DMS 273 (cell line): ENCODE results near the gene FAM162B.
"Not testable (repeated sequence)": the region's sequence is repeated elsewhere in the genome, so short reads cannot be mapped to it uniquely, and the experiment has no call there.

Experiments used
- DNase-seq: peaks from one replicate; lab custom pipeline; 2025; ENCODE audit not compliant: unreplicated experiment; lab: John Stamatoyannopoulos, UW

Gene FAM162B

DNA sequence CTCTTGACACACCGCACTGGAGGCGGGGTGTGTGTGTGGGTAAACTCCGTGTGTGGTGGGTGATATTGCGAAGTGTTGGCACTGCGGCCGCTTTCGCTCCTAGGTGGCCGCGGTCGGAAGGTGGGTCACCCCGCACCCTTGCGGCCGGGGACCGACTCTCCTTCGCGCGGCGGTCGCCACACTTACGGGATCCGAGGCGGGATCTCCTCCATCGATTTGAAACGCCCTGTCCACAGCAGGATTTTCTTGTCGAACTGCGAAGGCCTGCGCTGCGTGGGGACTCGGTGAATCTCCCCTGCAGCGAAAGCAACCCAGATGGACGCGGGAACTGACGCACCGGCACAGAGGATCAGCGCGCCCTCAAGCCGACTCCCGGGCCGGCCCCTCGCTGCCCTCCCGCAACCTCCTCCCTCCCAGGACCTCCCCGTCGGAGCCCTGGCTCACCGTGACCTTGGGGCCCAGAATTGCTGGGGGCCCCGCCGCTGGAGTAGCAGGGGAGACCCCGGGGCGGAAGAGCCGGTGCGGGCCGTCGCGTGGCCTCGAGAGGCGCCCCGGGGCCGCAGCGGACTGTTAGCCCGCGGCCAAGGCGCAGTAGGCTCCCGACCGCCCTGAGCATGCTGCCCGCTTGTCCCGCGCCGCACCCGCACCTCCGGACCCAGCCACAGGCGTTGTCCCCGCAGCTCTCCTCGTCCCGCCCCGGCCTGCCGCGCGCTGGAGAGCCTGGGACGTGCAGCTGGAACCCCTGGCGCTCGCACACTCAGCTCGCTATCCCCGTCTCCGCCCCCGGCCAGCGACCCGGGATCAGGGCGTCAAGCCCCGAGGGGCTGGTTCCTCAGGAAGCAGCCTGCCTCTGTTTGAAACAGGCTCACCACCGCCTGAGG is at the start of gene FAM162B:
FAM162B (minus strand) TSS at position 759 of the 881 bp plus-strand sequence; CDS start at position 616, 143 bp downstream.
- DNase-seq = peak; percentile 69

DNA sequence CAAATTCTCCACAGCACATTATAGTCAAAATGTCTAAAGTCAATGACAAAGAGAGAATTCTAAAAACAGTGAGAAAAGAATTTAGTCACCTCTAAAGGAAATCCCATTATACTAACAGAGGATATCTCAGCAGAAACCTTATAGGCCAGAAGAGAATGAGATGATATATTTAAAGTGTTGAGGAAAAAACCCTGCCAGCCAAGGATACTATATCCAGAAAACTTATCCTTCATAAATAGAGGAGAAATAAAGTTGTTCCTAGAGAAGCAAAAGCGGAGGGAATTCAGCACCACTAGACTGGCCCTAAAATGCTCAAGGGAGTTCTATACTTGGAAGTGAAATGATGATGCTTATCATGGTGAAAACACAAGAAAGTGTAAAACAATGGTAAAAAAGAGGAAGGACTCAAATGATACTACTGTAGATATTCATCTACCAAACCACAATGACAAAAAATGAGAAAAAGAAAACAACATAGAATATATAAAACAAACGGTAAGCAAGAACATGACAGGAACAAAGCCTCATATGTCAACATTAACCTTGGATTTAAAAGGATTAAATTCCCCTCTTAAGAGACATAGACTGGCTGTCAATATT is 46.6 kb upstream of the FAM162B start:
- DNase-seq = no peak

DNA sequence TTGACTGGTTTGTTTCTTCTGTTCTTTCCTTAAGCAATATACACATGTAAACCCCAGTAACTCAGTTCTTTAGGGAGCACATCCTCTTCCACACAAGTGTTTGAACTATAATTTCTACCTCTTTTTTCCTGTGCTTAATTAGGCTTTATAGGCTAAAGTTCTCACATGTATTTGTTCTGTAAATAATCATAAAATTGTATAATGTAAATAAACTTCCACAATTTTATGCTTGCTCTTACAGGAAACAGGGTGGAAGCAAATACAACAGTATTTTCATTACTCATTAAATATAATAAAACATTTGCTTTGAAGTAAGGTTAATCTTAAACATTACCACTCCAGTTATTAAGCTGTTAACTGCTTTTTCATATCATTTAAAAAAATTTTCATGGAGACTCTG is 36.5 kb upstream of the FAM162B start:
- DNase-seq = no peak

DNA sequence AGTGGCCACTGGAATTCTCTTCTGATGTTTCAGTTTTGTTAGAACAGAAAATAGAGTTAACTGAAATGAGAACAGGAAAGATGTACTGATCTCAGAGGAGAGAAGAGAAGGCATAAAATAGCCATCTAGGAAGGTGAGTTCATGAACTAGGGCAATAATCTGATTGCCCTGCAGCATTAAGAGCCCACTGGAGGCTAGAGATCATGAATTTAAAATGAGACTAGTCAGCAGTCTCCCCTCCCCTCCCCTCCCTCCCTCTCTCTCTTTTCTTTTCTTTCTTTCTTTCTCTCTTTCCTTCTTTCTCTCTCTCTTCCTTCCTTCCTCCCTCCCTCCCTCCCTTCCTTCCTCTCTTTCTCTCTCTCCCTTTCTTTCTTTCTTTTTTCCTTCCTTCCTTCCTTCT is 34.4 kb upstream of the FAM162B start:
- no peak for DNase-seq

DNA sequence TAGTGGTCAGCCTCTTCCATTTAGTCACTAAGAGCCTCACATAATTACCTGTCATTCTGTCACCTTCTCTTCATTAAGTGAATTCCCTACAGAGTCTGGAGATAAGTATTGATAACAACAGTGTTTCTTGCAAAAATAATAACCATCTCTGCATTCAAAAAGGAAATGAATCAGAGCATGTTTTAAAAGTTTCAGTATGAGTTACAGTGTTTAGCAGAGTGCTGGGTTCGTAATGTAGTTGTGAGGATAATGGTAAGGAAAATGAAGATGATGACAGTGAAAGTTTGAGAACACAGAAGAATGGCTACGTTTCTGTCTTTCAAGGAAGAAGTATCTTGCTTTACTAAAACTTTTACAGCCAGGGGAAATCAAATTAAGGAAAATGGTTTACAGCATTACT is 32.1 kb upstream of the FAM162B start:
- no peak for DNase-seq

DNA sequence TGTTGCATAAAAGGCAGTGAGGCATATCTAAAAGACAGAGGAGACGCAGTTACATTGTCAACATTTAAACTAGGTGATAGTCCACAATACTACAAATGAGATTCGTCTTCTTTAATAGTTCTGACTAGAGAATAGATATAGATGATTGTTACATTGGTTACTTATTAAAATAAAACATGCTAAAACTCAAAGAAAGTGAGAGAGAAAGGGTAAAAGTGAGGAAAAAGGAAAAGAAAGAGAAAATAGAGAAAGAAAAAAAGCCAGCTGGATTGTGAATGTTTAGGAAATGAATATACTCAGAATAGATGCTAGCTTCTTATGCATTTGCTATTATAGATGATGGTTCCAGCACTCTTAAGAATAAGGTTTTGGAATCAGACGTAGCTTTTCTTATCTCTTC is 27.7 kb upstream of the FAM162B start:
- no peak for DNase-seq

DNA sequence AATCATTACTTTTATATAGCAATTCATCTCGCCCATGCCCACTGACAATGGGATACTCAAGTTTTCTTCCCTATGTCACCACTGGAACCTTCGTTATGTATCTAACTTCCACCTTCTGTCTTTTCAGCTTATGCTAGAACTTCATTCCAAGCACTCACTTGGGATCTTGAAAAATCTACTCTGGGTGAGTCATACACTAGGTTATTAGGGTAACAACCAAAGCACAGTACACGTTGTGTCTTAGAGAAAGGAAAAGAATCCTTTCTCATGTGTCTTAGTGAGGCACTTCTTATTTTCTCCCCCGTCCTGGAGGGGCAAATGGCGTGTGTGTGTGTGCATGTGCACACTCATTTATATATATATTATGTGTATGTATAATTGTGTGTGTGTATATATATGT is 18.3 kb upstream of the FAM162B start:
- DNase-seq = no peak

DNA sequence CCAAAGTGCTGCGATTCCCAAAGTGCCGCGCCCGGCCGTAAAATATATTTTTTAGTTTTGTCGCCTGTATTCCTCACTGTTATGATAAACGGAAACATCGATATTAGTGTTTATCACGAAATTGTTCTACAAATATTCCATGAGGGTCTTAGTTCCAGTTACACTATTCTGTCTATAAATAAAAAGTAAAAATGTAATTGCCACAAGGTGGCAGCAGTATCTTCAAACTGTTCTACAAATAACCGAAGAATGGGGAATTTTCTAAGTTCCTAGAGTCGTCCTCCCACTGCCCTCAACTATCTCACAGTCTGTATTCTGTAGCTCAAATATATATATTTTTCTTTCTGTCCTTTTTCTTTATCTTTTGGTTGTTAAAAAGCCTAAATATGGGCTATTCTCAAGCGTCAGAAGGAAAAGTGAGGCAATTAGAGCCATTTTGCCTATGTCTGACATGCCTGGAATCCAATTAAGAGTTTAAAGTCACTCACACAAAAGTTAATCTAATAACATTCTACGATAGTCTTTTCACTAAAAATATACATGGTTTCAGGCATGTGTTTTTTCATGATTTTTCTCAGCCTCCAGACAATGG is 14.2 kb upstream of the FAM162B start:
- peak; percentile 73 for DNase-seq

DNA sequence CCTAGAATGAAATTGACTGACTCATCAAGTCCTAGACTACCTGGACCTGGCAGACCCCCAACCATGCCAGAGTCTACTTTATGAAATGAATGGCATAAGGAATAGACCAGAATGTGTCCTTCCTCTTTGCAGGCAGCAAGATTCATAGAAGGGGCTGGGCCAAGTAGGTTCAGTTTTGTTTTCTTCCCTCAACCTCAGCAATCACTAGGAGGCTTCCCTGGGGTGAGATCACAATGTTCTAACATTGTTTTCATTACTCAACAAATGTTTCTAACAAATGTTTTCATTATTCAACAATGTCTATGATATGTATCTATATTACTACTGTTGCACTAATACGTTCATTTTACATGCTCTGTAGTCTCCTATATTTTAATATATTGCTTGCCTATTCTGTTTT is 8.4 kb upstream of the FAM162B start:
- DNase-seq = no peak

DNA sequence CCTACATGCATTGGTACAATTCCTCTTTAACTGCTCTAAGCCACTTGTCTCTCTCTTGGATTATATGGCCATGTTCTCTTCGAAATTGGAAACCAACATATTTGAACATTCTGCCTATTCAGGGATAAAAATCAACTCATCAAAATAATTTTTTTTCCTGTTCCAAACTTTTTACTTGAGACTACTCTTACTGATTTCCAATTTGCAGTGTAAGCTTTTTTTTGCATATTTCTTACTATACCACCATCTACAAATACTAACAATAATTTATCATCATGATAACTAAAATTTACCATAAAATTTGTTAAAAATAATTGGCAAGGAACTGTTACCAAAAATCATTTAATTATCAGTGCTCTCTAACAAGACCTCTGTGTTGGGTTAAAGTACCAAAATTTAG is 6.9 kb upstream of the FAM162B start:
- DNase-seq = no peak

DNA sequence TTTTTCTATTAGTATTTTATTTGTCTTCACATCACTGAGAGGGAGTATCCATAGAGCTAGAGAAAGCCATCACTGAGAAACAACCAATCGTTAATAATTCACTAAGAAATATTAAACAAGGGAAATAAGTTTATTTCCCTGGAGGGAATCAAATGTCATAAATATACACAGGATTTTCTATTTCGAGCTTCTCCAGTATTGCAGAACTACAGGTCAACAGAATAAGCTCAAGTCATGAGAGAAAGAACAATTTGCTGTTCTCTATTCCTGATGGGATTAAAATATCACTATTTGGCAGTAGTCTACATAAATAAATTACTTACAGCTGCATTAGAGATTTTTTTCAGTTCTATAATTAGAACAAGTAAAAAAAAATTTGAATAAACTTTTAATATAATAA is 2.2 kb upstream of the FAM162B start:
- no peak for DNase-seq

DNA sequence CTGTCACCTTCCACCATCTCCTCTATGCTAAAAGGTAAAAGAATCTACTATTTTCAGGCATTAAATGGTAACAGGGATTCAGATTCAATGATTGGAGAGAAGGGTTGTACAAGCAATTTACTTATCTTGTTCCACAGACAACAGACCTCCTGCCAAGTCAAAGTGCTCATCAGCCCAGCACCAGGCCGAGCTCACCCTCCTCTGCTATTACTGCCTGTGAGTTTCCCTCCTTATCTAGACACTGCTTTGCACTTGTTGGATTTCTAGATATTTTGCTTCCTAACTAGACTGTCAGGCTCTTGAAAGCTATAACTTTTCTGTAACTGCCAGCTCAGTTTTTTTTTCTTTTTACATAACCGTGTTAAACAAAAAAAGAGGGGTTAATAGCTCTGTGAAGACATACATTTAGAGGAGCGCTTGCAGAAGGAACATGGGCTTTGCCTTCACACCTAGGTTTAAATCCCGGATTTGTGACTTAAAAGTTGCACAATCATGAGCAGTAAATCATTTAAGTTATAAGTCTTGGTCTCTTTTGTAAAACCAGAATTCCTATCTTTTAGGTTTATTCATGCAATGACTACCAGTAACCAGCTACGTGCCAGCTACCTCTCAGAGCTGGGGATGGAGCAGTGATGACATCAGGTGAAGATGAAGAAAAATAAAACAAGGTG is 1.1 kb upstream of the FAM162B start:
- DNase-seq = no peak

DNA sequence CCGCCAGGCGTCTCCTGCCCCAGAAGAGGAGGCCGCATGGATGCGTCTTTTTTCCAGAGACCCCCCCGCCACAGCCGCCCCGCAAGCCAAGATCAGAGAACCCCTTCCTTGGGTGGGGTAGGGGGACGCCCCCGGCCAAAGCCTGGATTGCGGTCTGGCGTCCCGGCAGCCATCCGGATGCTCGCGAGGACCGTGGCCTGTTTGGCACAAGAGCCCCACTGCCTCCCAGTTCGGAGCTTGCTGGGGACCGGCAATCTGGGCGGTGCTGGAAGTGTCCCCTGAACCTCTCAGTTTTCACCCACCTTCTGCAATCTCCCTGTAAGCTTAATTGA is 924 bp downstream of the FAM162B start:
- DNase-seq = no peak

DNA sequence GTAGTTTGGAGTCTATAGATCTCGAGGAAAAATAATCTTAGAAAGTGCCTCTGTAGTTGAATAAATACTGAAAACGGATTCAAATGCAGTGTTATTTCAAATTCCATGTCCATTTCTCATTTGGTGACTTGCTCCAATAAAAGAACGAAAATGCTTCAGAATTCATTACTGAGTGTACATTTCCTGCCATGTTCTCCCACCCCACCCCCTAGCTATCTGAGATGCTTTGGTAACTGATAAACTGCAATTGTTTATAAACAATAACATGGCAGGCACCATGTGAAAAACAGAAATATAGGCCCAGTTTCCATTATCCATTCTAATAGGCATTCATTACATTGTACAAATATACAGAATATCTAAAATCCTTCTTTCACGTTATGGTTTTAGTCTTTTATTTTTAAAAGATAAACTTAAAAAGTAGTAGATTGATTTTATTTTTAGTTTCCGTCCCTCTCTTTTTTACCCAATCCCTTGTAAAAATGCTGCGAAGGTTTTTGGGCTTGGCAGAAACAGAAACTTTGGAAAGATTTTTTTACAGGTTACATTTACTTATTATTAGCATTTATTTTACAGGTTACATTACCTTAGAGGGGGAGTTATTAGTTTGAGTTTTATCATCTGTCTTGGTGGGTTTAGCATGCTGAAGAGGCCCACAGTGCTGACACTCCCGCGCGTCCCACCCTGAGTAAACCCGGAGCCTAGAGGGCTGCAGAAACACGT is 1.5 kb downstream of the FAM162B start:
- no peak for DNase-seq

DNA sequence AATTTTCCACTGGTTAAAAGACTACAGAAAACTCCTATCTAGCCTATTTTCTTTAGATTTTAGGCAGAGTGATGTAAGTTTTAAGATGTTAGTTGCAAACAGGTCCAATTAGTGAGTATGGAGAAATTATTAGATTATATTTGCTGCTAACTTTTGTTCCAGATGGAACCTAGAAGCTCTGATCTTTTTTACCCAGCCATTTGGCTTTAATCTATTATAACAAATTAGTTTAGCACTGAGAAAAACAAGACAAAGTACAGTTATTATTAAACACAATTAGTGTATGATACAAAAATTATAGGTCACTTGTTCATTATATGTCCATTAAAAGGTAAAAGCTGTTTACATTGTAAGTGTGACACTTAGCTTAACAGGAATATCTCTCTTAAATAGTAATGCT is 2.5 kb downstream of the FAM162B start:
- DNase-seq = no peak

DNA sequence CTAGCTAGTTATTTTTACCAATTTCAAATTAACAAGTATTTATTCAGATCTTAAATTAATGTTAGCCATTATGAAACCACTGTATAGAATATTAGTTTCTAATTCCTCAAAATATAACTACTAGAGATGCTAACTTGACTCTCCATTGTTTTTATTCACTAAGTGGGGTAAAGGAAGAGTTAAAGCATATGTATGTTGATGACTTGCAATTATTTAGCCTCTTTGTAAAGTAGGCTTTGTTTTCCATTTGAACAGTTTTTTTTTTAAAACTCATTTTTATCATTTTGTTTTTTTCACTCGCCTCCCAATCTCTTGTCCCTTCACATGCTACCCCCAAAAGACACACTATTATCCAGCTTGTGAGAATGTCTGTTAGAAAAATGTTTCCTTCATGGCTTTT is 3.3 kb downstream of the FAM162B start:
- DNase-seq = no peak

DNA sequence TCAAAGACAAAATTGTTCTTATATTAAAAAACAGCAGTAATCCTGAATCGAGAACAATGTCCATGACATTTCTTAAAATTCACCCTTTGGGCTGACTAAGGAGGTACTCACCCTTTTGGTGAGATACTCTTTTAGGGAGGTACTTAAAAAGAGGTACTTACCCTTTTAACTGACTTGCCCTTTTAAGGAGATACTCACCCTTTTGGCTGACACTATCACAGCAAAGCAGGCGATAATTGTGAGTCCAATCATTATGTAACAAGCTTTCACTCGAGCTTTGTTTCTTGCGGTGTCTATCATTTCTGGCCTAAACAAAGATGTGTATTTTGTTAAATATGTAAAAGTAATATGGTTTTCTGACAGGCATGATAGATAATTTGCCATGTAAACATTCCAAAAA is 3.7 kb downstream of the FAM162B start:
- no peak for DNase-seq

DNA sequence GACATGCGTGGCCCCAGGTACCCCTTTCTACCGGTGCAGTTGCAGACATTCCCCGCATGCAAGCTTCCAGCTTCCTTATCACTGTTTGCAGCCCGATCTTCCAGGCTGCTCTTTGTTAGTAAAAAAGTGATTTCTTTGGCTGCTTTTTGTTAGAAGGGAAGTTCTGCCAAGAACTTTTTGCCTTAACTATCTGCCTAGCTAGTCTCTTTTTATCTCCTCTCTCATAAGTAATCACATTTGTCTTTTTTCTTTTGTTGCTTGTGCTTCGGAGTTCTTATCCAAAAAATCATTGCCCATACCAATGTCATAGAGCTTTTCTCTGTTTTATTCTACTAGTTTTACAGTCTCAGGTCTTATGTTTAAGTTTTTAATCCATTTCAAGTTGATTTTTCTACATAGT is 20.3 kb downstream of the FAM162B start:
- no peak for DNase-seq

DNA sequence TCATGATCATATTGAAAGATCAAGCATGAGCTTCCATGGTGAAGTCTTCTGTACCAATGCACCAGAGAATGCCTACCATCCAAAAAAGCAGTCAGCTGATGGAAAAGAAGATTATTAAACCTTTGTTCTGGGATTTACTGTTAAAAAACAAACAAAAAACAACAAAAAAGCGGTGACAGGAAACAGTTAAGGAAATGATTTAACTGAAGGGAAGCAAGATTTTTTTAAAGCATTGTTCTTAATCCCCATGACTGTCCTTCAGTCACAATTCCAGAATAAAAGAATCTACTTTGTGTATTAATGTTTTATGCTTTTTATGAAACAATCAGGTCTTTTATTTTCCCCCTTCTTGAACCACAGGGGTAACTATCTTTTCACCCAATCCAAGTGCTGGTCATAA is 23.9 kb downstream of the FAM162B start:
- no peak for DNase-seq

DNA sequence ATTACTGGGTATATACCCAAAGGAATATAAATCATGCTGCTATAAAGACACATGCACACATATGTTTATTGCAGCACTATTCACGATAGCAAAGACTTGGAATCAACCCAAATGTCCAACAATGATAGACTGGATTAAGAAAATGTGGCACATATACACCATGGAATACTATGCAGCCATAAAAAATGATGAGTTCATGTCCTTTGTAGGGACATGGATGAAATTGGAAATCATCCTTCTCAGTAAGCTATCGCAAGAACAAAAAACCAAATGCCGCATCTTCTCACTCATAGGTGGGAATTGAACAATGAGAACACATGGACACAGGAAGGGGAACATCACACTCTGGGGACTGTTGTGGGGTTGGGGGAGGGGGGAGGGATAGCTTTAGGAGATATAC is 25.0 kb downstream of the FAM162B start:
- not testable (repeated sequence) for DNase-seq

DNA sequence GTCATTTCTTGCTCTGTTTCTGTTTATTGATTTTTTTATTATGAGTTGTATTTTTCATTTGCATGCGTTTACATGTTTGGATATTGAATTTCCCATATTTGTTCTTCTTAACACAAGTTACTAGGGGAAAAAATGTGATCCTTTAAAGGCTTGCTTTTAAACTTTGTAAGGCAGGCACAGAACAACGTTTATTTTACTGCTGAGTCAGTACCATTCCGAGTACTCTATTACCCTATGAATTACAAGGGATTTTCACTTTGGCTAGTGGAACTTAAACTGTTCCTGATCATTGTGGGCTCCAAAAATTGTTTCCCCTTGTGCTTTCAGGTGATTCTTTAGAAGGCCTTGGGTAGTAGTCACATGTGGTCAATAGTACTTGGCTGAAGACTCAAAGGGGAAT is 28.5 kb downstream of the FAM162B start:
- no peak for DNase-seq
